Measurements from ENCODE around the gene SUOX. TPM values are rescaled to one million over a fixed set of nuclear protein-coding genes. Genes with fewer than 3 reads are reported as not detected.
A peak's percentile ranks its signal among the peaks of the same experiment; 100 is the strongest.
"Not testable (repeated sequence)": the region's sequence is repeated elsewhere in the genome, so short reads cannot be mapped to it uniquely, and the experiment has no call there.

The SUOX gene
- total RNA-seq, 1 donor from 2014 or later, result 20.3 TPM

- Histone ChIP-seq H3K4me3 (no peak overlapping the region), H3K4me1 (peaks cover 11% of the 10 kb centered on the region), H3K27me3 (no peaks in the 10 kb centered on the region), H3K27ac (no peak overlapping the region), H3K36me3 (peaks cover 81% of the 10 kb centered on the region), H3K9me3 (no peaks in the 10 kb centered on the region)
- no peak for TF ChIP-seq CTCF (IDR thresholded peaks at IDR 0.05)
- intact Hi-C loops (cut with DNase I), result no loop called here
- ATAC-seq (no peak), DNase-seq (no peak)
These were observed 11.7 kb upstream of the SUOX start for GRCh38 chr12:55985341-55985740.

GRCh38 chr12:55985976-55986375, 11.1 kb upstream of the SUOX start:
- H3K9me3 ChIP-seq; H3K27ac ChIP-seq; H3K27me3 ChIP-seq; DNase-seq; ATAC-seq; intact Hi-C loops (cut with DNase I); H3K4me3 ChIP-seq: not testable (repeated sequence)
- peaks cover 11% of the 10 kb centered on the region for H3K4me1 ChIP-seq
- H3K36me3 ChIP-seq, result peaks cover 83% of the 10 kb centered on the region

DNA sequence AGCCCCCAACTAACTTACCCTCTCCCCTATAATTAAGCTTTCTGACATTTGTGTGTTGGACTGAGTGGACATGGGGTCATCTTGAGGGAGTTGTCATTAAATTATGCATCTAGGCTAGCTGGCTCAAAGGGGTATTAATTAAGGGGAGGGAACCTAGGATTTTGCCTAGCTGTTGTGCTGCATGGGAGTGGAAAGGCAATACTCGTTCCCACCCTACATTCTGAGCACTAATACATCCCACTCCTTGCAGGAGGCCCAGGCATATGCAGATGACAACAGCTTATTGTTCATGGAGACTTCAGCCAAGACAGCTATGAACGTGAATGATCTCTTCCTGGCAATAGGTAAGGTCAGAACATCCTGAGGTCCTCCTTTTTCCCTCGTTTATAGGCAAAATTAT, 6.0 kb upstream of the SUOX start:
- H3K27ac ChIP-seq, result no peak overlapping the region
- H3K9me3 ChIP-seq, result no peaks in the 10 kb centered on the region
- no peak for TF ChIP-seq CTCF (IDR thresholded peaks at IDR 0.05)
- intact Hi-C loops (cut with DNase I), result loop anchor here (10.0 kb wide), 1 partner anchor 54 kb away; the partner anchor contains the start of gene RPS26
- ATAC-seq, result no peak
- H3K4me1 ChIP-seq, result no peaks in the 10 kb centered on the region
- peaks cover 91% of the 10 kb centered on the region for H3K36me3 ChIP-seq
- no peak overlapping the region for H3K4me3 ChIP-seq
- H3K27me3 ChIP-seq, result no peaks in the 10 kb centered on the region
- no peak for DNase-seq

DNA sequence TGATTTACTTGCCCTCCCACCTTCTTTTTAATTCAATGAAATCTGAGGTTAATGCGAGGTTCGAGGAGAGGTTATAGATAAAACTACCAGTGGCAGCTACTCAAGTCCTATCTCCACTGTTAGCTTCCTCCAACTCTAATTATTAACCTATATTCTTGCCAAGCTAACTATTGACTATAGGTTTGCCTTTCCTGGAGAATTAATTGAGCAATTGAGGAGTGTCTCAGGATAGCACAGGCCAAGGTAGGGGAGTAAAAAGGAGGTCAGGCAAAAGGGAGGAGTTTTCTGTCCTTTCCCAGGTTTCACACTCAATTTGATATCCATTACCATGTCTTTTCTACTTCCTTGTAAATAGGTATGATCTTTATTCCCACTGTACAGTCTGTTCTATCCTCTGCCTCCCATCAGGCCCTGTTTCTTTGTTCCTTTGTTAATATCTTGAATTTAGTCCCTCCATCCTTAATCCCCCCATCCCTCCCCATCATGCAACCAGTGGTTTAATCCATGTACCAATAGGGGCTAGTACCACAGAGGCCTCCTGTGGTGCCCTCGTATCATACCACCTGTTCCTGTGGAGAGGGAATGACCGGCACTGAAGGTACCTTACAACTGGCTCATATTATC, 3.7 kb upstream of the SUOX start:
- H3K27ac ChIP-seq, result no peak overlapping the region
- intact Hi-C loops (cut with DNase I), result loop anchor here (10.0 kb wide), 1 partner anchor 51 kb away; the partner anchor contains the start of gene RPS26
- no peak for ATAC-seq

DNA sequence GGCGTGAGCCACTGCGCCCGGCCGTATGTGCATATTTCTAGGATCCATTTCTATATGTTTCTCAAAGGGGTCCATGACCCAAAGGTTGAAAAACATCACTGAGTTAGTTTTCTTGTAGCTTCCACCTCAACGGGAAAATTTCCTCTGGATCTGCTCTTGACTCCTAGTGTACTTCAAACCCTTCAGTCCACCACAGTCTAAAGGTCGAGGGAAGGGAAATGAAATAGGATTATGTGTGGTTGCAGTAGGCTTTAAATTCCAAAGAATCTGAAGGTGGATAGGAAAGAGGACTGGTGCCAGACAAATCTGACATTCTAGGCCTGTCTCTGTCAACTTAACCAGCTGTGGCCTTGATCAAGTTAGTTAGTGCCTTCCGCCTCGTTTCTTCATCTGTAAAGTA, 1.7 kb upstream of the SUOX start:
- intact Hi-C loops (cut with DNase I), result loop anchor here (10.0 kb wide), 1 partner anchor 49 kb away; the partner anchor contains the start of gene RPS26
- Histone ChIP-seq H3K27me3 (no peaks in the 10 kb centered on the region), H3K27ac (no peak overlapping the region), H3K9me3 (no peaks in the 10 kb centered on the region), H3K4me3 (no peak overlapping the region), H3K36me3 (peaks cover 50% of the 10 kb centered on the region), H3K4me1 (peaks cover 13% of the 10 kb centered on the region)
- TF ChIP-seq CTCF (IDR thresholded peaks at IDR 0.05), result no peak
- no peak for DNase-seq
- ATAC-seq, result no peak

More for the DNA sequence above, 3.7 kb upstream of the SUOX start:
- no peak overlapping the region for H3K4me3 ChIP-seq
- H3K27me3 ChIP-seq, result no peaks in the 10 kb centered on the region
- no peak for TF ChIP-seq CTCF (IDR thresholded peaks at IDR 0.05)
- H3K4me1 ChIP-seq, result peaks cover 13% of the 10 kb centered on the region
- no peaks in the 10 kb centered on the region for H3K9me3 ChIP-seq
- H3K36me3 ChIP-seq, result peaks cover 71% of the 10 kb centered on the region
- no peak for DNase-seq

DNA sequence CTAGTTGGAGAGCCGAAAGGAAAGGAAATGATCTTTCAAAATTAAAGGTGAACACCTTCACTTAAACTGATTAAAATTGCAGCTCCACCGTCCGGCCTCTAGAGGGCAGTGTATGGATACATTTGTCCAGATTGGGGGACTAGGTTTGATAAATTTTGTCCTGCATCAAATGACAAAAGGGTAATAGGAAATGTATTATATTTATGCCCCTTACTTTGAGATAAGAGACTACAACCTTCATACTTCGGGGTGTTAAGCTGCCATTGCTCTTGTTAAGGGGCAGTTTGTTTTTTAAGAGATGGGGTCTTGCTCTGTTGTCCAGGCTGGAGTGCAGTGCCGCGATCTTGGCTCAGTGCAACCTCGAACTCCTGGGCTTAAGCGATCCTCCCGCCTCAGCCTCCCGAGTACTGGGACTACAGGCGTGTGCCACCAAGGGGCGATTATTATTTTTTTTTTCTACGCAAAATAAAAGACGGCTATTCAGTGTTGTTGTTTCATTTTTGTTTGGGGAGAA, 818 bp upstream of the SUOX start:
- intact Hi-C loops (cut with DNase I), result loop anchor here (10.0 kb wide), 1 partner anchor 49 kb away; the partner anchor contains the start of gene RPS26
- peaks cover 41% of the 10 kb centered on the region for H3K36me3 ChIP-seq
- H3K4me1 ChIP-seq, result peaks cover 16% of the 10 kb centered on the region
- TF ChIP-seq CTCF (IDR thresholded peaks at IDR 0.05), result peak; percentile 84
- ATAC-seq (peak; percentile 68), DNase-seq (no peak)
- no peaks in the 10 kb centered on the region for H3K9me3 ChIP-seq
- peak overlapping the region; percentile 85 for H3K27ac ChIP-seq
- H3K27me3 ChIP-seq, result no peaks in the 10 kb centered on the region
- peak overlapping the region; percentile 82 for H3K4me3 ChIP-seq
